GM21367 (cell line): ENCODE results near the gene PPP1R1B.

Experiments used
- ATAC-seq: cut with Tn5 transposase; IDR thresholded peaks from one replicate; pipeline ENCODE4 v1.9.1; 2021; ENCODE audit not compliant: unreplicated experiment

The PPP1R1B gene

DNA sequence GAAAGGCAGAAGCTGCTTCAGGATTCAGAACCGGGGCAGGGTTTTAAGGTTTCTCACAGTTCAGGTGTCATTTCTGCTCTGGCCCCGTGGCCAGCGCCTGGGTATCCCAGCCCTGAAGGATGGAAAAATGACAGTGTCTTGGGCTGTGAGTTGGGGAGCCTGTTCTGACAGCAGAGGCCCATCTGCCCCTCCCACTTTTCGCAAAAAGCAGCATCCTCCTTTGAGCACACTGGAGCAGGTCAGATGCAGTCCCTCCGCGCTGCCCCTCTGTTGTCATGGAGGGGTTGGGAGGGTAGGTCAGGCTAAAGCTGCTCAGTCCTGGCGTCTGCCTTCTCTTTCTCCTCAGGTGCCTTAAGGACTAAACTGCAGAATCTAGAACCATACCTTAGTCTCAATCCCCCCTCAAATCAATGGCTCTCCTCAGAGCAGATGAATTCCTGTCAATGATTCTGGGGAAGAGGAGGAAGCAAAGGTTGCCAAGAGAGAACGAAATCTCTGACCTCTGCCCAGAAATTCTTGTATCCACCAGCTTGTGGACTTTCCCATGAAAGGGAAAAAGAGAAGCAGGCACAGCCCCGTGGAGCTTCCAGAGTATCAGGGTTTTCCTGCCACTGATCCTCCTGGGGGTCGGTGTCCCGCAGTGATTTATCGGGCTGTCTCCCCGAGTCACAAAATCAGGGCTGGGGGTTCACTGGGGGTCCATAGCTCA lies 26.3 kb upstream of the PPP1R1B start:
- no peak for ATAC-seq

DNA sequence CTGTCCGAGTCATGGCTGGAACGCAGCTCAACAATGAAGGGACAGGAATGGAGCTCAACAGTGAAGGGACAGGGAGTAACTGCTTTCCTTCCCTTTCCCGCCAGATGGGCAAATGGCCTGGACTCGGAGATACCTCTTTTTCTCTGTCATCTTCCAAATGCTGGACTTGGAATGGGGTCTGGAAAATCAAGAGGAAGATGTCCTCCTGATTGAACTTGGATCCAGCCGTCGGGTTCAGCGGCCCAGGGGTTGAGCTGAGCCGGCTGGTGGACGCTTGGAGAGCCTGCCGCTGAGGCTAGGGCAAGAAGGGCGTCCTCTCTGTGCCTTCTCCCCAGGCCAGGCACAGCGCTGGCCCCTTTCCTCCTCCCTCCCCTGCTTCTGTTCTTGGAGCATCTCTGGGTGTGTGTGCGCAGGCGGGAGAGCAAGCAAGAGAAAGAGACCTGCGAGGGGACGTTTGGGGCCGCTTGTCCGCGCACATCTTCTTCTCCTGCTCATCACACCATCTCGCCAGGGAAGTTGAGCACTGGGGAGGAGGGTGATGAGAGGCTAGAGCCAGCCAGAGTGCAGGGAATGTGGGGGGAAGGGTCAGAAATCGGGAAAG lies 25.7 kb upstream of the PPP1R1B start:
- no peak for ATAC-seq

DNA sequence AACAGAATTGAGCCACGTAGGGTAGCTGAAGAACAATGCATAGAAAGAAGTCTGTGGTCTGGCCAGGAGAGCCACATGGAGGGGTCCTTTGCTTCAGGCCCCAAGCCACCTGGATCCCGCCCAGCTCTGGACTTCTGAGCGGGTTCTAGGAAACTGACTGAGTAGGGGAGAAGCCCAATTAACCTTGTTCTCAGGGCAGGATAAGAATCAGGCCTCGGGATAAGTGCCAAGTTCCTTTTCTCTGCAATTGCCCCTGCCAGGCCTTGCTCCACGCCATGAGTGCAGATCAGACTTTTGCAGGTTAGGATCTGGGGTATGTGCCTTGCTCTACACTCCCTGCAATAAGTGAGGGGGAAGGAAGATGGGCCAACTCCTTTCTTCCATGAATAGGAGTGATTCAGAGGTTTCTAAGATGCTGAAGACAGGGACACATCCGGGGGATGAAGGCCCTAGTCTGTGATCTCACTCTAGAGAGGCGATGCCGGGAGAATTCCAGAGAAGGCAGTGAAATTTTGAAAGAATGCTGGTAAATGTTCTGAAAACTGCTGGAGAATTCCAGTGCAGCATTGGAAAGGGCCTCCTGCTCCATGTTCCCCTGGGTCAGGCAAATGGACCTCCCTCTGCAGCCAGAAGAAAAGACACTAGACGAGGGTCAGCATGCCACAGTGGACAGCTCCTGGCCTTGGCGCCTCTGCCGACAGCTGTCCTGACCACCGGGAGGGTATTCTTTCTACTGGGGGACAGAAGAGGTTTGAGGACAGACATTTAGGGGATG lies 24.8 kb upstream of the PPP1R1B start:
- ATAC-seq = no peak

DNA sequence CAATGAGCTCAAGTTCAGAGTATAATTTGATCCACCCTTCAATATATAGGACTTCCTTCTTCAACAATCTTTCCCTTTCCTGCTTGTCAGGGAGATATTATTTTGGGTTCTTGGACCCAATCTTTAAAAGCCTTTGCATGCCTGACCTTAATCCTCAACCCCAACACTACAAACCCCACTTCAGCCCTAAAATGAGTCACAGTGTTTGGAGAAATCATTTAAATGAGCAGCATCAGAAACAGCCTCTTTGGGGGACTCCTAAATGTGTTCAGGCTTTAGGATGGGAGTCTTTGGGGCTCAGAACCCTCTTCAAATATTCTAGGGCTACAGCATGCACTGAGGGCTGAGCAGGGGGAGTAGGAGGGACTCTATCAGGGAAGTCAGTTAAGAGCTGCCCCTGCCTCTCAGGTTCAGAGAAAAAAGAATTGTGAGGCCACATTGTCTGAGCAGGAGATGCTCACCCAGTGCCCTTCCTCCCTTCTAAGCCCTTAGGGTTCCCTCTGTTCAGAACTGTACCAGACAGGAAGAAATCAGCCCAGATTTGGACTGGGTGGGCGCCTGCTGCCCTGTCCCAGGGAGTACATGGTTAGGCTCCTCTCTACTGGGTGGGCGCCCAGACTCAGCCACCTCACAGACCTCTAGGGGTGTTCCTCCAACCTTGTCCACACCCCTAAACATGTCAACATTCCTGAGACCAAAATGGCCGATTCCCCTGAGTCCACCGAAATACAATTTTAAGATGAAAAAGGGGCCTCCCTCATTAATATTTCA lies 24.0 kb upstream of the PPP1R1B start:
- no peak for ATAC-seq

DNA sequence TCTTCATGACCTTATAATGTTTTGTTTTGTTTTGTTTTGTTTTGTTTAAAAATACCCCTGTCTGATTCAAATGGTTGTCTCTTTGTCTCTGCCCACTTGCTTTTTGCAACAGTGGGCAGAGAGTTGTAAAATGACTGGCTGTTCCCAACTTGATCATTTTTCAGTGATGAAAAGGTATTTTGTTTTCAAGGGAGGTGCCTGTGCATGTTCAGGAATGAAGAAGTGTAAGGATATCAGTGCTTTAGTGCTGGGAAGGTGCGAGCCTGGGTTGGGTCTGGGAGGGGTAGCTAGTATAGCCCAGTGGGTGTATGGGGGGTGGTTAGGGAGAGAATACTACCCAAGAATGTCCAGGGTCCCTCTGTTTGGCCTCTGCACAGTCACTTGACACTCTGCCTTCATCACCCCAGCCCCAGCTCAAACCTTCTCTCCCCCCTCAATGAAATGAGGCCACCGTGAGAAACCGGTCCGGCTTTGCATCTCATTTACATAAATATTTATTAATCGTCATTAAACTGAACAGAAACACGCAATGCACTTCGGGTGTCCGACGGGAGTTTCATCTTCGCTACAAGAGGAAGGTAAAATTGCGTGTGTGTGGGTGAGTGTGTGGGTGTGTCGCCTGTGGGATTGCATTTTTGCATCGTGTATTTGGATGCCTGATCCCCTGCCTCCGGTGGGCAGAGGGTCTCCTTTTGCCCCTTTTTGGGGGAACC lies 23.3 kb upstream of the PPP1R1B start:
- ATAC-seq = no peak

DNA sequence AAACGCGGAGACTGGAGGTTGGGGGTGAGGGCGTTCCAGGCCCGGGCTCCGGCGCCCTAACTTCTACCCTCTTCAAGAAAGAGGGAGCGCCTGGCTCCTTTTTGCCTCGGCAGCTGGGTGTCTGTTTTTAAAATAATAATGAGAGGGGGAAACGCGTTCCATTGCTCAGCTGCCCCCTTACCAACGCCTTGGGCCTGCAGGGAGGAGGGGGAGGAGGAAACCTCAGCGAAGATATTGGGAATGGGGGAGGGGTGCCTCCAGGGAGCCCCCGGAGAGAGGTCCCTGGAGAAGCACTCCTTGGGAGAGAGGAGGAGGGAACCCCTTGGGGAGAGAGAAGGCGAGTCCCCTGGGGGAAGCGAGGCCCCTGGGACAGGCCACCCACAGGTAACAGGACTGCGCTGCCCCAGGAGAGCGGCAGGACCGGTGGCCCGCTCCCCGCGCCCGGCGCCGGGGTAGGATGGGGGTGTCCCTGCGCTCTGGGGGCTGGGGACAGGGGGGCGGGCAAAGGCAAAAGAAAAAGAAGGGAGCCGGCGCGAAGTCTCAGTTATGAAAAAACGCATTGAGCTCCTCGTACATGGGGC lies 21.8 kb upstream of the PPP1R1B start:
- no peak for ATAC-seq

DNA sequence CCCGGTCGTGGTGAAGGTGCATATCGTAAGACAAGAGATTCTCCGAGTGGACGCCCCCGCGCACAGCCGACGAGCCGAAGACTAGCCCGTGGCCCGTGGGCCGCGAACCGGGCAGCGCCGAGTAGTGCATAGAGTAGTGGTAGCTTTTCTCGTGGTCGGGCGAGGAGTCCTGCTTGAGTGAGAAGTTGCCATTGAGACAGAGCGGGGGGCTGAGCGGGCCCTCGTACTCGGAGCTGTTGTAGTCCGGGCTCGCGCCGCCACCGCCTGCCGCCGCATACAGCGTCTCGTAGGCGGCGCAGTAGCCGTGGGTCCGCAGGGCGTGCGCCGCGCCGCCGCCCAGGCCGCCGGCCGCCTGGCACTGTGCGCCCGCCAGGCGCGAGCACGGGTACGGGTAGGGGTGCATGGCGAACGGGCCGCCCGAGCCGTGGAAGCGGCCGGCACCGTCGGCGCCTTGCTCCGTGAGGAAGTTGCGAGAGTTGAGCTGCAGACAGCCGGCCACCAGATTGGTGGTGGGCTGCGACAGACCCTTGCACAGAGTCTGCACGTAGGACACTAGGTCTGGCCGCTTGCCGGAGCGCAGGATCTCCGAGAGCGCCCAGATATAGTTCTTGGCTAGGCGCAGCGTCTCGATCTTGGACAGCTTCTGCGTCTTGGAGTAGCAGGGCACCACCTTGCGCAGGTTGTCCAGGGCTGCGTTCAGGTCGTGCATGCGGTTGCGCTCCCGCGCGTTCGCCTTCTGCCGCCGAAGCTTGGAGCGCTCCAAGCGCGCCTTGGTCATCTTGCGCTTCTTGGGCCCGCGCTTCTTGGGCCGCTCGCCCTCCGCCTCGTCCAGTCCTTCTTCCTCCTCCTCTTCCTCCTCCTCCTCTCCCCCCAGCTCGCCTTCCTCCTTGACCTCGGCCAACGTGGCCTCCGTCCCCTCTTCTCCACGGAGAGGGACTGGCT lies 21.0 kb upstream of the PPP1R1B start:
- ATAC-seq = no peak

DNA sequence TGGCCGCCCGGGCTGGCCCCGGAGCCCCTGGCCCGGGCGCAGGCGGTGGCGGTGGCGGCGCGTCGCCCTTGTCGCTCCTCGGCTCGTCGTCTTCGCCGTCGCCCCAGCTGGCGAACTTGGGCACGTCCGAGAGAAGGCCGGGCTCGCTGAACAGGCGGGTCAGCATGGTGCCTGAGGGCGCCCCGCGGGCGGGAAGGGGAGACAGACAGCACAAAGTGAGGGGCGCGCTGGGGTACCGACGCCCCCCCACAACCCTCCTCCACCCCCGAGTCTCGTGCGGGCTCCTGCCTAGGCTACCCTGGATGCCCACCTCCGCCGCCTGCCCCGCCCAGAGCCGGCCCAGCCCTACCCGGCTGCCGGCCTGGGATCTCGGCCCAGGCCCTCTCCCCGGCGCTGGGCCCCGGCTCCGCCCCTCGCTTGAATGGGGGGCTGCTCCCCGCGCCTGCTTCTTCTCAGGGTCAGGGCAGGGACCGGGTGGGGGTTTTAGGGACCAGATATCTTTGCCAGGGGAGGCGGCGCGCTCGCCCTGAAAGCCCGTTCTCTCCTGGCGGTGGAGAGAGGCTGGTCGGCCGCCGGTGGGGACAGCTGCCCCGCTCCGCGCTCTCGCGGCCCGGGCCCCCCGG lies 20.2 kb upstream of the PPP1R1B start:
- ATAC-seq = no peak

DNA sequence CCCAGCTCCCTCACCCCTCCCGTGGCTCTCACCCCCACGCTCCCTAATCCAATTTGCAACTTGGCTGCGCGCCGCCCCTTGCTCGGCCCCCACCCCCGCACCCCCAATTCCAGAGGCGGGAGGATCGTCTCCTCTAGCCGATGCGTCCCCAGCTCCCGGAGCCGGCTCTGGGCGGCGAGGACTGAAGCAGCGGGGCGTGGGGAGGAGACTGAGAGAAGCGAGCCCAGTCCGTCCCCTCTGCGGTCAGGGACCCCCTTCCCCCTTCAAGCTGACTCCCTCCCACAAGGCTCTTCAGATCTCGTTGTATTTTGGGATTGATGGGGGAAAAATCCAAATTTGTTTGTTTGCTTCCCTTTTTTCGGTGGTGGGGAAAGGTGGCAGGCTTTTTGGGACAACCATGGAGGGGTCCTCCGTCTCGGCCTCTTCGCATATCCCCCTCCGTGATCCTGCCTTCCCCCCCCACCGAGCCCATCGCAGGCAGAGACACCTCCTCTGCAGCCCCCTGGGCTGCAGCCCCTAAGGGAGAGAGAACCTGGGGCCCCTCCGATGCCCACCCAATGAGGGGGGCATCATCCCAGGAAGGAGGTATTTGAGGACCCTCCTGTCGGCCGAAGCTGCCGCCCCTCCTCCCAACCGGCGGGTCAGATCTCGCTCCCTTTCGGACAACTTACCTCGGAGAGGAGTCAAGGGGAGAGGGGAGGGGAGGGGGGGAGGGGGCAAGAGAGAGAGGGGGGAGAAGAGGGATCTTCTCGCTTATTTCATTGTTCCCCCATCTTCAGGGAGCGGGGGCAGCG lies 19.5 kb upstream of the PPP1R1B start:
- ATAC-seq = no peak

DNA sequence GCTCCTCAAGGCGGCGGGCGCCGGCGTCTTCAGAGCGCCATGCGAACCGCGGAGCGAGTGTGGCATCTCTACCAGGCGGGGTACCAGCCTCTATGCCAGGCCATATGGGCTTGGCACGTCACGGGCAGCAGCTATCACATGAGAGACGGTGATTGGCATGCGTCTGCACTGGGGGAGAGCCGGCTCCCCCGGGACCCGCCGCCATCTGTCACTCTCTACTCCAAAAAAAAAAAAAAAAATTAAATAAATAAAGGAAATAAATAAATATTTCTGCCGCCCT lies 19.0 kb upstream of the PPP1R1B start, which contains the start of gene NEUROD2:
NEUROD2 (minus strand) TSS at position 70 of the 280 bp plus-strand sequence. CDS start 1,321 bp downstream, outside the sequence.
- no peak for ATAC-seq

DNA sequence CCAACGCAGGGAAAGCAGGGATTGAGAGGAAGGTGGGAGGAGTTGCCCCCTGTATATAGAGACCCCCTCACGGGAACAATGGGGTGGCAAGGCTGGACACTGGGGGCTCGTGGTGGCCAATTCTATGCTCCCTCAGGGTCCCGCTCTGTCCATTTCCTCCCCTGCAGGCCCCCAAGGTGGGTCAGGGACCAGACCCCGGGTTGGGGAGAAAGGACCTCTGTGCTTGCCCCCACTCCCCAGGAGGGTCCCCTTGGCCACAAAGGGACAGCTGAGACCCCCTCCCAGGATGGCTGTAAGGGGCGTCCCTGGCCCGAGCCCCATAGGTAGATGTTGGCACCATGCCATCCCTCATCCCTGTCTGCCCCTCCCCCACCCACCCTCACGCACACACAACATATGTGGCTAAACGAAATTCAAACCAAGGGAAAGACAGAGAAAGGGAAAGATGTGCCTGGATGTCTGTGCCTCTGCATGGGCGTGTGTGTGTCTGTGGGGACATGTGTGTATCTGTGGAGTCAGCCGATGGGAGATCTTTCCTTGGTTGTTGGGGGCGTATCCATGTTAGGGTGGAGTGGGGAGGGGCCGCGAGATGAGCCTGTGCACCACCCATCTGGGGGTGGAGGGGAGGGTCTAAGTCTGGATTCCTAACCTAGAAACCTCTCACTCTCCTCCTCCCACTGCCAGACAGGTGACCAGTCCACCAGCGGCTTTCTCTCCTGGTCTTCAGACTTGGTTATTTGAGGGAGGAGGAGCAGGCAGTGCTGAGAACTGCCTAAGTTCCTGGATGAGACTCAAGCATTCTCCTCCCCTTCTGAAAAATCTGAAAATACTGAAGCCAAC lies 18.4 kb upstream of the PPP1R1B start:
- ATAC-seq = no peak

DNA sequence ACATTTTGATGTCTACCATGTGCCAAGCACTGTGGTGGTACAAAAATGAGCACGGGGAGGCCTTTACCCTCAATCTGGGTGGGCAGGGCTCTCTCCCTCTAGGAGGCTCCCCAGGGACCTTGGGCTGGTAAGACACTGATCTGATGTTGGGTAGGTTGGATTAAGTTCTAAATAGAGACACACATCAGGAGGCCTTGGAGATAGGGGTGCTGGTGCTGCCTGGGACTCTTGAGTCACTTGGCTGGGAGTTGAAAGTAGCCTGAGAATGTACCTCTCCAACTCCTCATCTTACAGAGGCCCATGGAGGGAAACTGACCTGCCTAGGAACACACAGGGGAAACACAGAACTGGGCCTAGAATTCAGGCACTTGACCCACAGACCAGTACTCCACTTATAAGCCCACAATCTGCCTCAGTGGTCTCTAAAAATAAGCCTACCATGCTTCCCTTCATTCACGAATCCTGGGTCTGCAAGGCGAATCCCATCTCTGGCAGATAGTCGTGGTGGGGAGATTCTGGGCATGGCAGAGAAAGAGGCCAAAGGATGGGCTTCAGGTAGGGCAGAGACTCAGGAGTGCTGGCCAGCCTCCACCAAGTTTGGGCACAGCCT lies 17.2 kb upstream of the PPP1R1B start:
- no peak for ATAC-seq

DNA sequence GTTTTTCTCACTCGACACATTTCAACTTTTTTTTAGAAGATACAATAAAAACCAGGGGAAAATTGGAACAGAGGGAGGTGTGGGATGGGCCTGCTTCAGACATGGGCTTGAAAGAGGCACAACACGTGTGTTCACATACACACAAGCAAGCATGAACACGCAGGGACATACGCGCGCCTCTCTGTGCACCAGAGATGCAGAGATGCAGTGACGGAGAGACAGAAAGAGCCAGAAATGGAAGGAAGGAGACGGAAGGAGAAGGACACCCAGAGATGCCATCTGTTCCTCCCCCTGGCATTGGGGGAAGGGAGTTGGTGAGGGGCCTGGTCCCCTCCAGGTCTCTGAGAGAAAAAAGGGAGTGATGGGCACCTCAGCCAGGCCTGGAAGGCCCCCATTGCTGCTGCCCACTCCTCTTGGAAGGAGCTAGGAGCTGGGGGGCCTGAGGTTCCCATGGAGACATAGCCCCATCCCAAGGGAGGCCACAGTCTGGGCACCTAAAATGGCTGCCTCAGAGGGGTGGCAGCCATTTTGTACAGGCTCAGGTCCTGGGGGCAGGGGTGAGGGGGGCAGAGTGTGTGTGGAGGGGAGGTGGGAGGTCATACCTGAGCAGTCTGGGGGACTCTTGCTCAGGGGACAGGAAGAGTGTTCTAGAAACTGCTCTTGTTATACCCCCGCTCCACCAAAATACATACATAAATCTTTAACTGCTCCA lies 15.2 kb upstream of the PPP1R1B start:
- no peak for ATAC-seq

DNA sequence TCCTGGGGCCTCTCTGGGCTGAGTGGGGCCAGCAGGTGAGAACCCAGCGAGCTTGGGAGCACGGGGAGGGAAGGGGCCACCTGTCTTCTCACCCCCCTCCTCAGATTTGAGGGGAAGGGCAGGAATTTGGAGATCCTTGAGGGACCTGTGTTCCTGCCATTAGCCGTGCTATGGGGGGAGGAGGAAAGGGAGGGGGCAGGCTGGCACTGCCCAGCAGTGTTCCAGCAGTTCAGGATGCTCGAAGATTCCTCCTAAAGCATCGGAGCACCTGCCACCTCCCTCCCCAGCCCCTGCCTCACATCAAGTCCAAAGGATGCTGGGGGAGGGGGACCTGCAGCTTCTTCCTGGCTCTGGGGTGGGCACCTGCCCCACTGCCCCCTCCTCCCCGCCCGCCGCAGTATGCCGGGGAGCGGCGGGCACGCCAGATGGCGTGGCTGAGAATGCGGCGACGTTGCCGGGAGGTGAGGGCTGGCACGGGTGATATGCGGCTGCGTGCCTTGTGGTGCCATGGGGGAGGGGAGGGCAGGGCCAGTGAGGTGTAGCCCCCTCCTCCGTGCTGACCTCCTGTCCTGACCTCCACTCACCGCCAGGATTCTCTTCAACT lies 14.4 kb upstream of the PPP1R1B start:
- no peak for ATAC-seq

DNA sequence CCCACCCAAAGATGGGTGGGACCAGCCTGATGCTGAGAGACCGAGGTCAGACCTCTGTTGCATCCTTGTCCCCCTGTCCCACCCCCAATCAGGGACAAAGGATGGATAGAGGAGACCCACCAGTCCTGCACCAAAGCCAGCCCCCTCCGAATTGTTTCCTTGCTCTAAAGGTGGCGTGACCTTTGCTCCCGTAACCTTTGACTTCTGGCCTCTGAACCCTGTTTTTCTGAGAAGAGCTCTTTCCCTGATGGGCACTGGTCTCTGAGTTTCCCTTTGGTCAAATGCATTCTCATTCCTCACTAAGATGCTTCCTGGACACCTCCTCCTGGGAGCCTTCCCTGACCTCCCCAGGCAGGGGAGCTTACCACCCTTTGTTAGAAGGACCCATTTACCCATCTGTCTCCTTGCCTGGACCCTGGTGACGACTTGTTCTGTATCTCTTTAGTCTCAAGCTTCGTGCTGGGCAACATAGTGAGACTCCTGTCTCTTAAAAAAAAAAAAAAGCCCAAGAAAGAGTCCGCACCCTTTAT lies 13.8 kb upstream of the PPP1R1B start:
- ATAC-seq = no peak
